Measurements from ENCODE around the gene BORA.
"Not testable (repeated sequence)": the region's sequence is repeated elsewhere in the genome, so short reads cannot be mapped to it uniquely, and the experiment has no call there.

GRCh38 chr13:72784679-72785078 is 57.0 kb downstream of the BORA start:
- TF ChIP-seq USF2 (CRISPR knock-in tag; IDR thresholded peaks at IDR 0.05); E2F4 (CRISPR knock-in tag; IDR thresholded peaks at IDR 0.05; ENCODE audit: borderline replicate concordance, low read depth); NFYB (CRISPR knock-in tag; conservative IDR thresholded peaks at IDR 0.05; ENCODE audit: low read depth); ESRRA (CRISPR knock-in tag; IDR thresholded peaks at IDR 0.05; ENCODE audit: borderline replicate concordance): not testable (repeated sequence)
- TF ChIP-seq, protein P1, sequence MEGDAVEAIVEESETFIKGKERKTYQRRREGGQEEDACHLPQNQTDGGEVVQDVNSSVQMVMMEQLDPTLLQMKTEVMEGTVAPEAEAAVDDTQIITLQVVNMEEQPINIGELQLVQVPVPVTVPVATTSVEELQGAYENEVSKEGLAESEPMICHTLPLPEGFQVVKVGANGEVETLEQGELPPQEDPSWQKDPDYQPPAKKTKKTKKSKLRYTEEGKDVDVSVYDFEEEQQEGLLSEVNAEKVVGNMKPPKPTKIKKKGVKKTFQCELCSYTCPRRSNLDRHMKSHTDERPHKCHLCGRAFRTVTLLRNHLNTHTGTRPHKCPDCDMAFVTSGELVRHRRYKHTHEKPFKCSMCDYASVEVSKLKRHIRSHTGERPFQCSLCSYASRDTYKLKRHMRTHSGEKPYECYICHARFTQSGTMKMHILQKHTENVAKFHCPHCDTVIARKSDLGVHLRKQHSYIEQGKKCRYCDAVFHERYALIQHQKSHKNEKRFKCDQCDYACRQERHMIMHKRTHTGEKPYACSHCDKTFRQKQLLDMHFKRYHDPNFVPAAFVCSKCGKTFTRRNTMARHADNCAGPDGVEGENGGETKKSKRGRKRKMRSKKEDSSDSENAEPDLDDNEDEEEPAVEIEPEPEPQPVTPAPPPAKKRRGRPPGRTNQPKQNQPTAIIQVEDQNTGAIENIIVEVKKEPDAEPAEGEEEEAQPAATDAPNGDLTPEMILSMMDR (IDR thresholded peaks at IDR 0.05): not testable (repeated sequence)

Data from WTC11 (cell line).